Endothelial cell of umbilical vein (primary cell): Measurements from ENCODE around the gene TENT4A. TPM values are rescaled to one million over a fixed set of nuclear protein-coding genes. Genes with fewer than 3 reads are reported as not detected.

Source experiments
- BruUV-seq: library from RNA; stranded (reverse); fragments of 400-500 nt; replicated peaks from 2 replicates; lab custom pipeline; 2021; lab: Mats Ljungman, UMichigan
- CTCF ChIA-PET: fragments of 300-600, 350-600 bp; sonication (Branson Sonifier 250); formaldehyde crosslinking; loops from one replicate; lab custom pipeline; 2021; ENCODE audit warnings: antibody characterized with exemption, inconsistent platforms; lab: Charles Lee
- POLR2A ChIA-PET: fragments of 300-600, 350-600 bp; sonication (Branson Sonifier 250); formaldehyde crosslinking; loops from one replicate; lab custom pipeline; 2021; ENCODE audit warnings: antibody characterized with exemption, inconsistent platforms; lab: Charles Lee
- DNase-seq: peaks from one replicate; pipeline ENCODE4 v3.0.0-alpha.2; 2011; ENCODE audit warnings: low read depth, low spot score
- FAIRE-seq: peaks from 2 replicates; lab custom pipeline; 2011; peaks lifted over from hg19 to GRCh38; lab: Jason Lieb, UNC
- H2AFZ ChIP-seq: 2 replicates; pipeline ENCODE4 v1.6.0; 2012; ENCODE audit warnings: low read depth, low read length, control low read depth, inconsistent platforms
- H3K27ac ChIP-seq: 2 replicates; pipeline ENCODE4 v1.5.1; 2011; ENCODE audit warnings: low read depth, mild to moderate bottlenecking, control low read depth, low read length, moderate library complexity; ENCODE audit not compliant: insufficient read depth
- H3K27me3 ChIP-seq, 2 experiments: 2 replicates each; pipeline versions ENCODE4 v1.6.0 to v1.6.1; 2011; ENCODE audit warnings: low read length in 2 of 2, mixed read lengths in 1 of 2; ENCODE audit not compliant: control insufficient read depth in 2 of 2, insufficient read depth in 2 of 2
- H3K36me3 ChIP-seq, 2 experiments: 2 replicates in 1 of 2; 3 replicates in 1 of 2; pipeline ENCODE4 v1.5.1; 2011; ENCODE audit warnings: low read length in 2 of 2, mild to moderate bottlenecking in 1 of 2, moderate library complexity in 1 of 2; ENCODE audit not compliant: control insufficient read depth in 2 of 2, insufficient read depth in 2 of 2; ENCODE audit errors: extremely low read depth in 1 of 2
- H3K4me1 ChIP-seq: 3 replicates; pipeline ENCODE4 v1.5.1; 2011; ENCODE audit warnings: mild to moderate bottlenecking, low read length; ENCODE audit not compliant: control insufficient read depth, insufficient read depth; ENCODE audit errors: extremely low read depth
- H3K4me2 ChIP-seq: 2 replicates; pipeline ENCODE4 v1.6.1; 2011; ENCODE audit warnings: low read length, control low read depth, mixed read lengths; ENCODE audit not compliant: insufficient read depth
- H3K4me3 ChIP-seq, 3 experiments: fragments of 200-600 bp in 1 of 3; sonication (generic), shearing (Covaris generic) in 1 of 3; replicated peaks in 1 of 3; 2 replicates each; pipeline ENCODE4 v1.5.1; 2011 to 2016; ENCODE audit warnings: control low read depth in 3 of 3, low read length in 3 of 3, mild to moderate bottlenecking in 2 of 3, inconsistent platforms in 1 of 3, low read depth in 1 of 3, moderate library complexity in 1 of 3; ENCODE audit not compliant: insufficient read depth in 1 of 3
- H3K79me2 ChIP-seq: 2 replicates; pipeline ENCODE4 v1.6.0; 2012; ENCODE audit warnings: low read length, inconsistent platforms; ENCODE audit not compliant: control insufficient read depth, insufficient read depth
- H3K9ac ChIP-seq: replicated peaks from 2 replicates; pipeline ENCODE3; 2011; ENCODE audit warnings: low read length, control low read depth; ENCODE audit not compliant: insufficient read depth; ENCODE audit errors: extremely low read depth
- H3K9me1 ChIP-seq: replicated peaks from 3 replicates; pipeline ENCODE4 v1.6.0; 2011; ENCODE audit warnings: mild to moderate bottlenecking, low read length; ENCODE audit not compliant: control insufficient read depth, insufficient read depth; ENCODE audit errors: extremely low read depth
- H3K9me3 ChIP-seq: replicated peaks from 2 replicates; pipeline ENCODE4 v1.5.1; 2012; ENCODE audit warnings: low read length, inconsistent platforms; ENCODE audit not compliant: control insufficient read depth, insufficient read depth
- H4K20me1 ChIP-seq: replicated peaks from 2 replicates; pipeline ENCODE3; 2011; ENCODE audit warnings: mild to moderate bottlenecking, low read length; ENCODE audit not compliant: control insufficient read depth, insufficient read depth; ENCODE audit errors: extremely low read depth
- CTCF ChIP-seq, 2 donors: IDR thresholded peaks; 1 replicate in 1 of 2; 2 replicates in 1 of 2; pipeline ENCODE4 v1.5.1; 2011; ENCODE audit warnings: low read length in 2 of 2, mild to moderate bottlenecking in 2 of 2, moderate library complexity in 2 of 2, control low read depth in 1 of 2, inconsistent platforms in 1 of 2, low read depth in 1 of 2; ENCODE audit not compliant: insufficient read depth in 1 of 2; ENCODE audit errors: extremely low read depth in 1 of 2
- EZH2 ChIP-seq: IDR thresholded peaks from 2 replicates; pipeline ENCODE4 v1.6.1; 2012; ENCODE audit warnings: borderline replicate concordance, low read depth, mild to moderate bottlenecking, moderate library complexity, low read length, inconsistent platforms; ENCODE audit not compliant: severe bottlenecking
- FOS ChIP-seq: IDR thresholded peaks from 2 replicates; pipeline ENCODE4 v1.6.1; 2011; ENCODE audit warnings: mild to moderate bottlenecking, low read length, moderate library complexity, borderline replicate concordance; ENCODE audit not compliant: insufficient read depth
- GATA2 ChIP-seq: IDR thresholded peaks from 2 replicates; pipeline ENCODE4 v1.7.0; 2011; ENCODE audit warnings: low read depth, mild to moderate bottlenecking, moderate library complexity, mixed read lengths, low read length; ENCODE audit not compliant: insufficient read length, insufficient read depth
- JUN ChIP-seq: IDR thresholded peaks from 2 replicates; pipeline ENCODE4 v1.6.1; 2011; ENCODE audit warnings: borderline replicate concordance, low read depth; ENCODE audit not compliant: insufficient read length, insufficient read depth
- MAX ChIP-seq: IDR thresholded peaks from 2 replicates; pipeline ENCODE4 v1.6.1; 2011; ENCODE audit not compliant: insufficient read depth, insufficient read length
- MYC ChIP-seq: IDR thresholded peaks from one replicate; pipeline ENCODE4 v1.6.1; 2011; ENCODE audit warnings: mild to moderate bottlenecking, low read depth, low read length
- POLR2A ChIP-seq: IDR thresholded peaks from 2 replicates; pipeline ENCODE4 v1.6.1; 2012; ENCODE audit warnings: low read depth, mild to moderate bottlenecking, control low read depth, low read length
- POLR2AphosphoS5 ChIP-seq: IDR thresholded peaks from 2 replicates; pipeline ENCODE4 v1.6.1; 2012; ENCODE audit warnings: low read depth, mild to moderate bottlenecking, control low read depth, low read length, moderate library complexity; ENCODE audit not compliant: insufficient read depth
- dilution Hi-C: fragments of 300-500 bp; cut with MboI; formaldehyde crosslinking; loops from one replicate; pipeline ENCODE4 v1.15.0; 2019; ENCODE audit warnings: low sequenced_read_pairs; ENCODE audit not compliant: extremely low pct_ligation_motif_present
- intact Hi-C: fragments of 100-400 bp; cut with micrococcal nuclease; formaldehyde crosslinking; loops from one replicate; pipeline ENCODE4 v1.10.0; 2022
- polyA plus RNA-seq, 4 experiments: library from polyadenylated mRNA; depleted of rRNA in 3 of 4; stranded (reverse) in 3 of 4; unstranded in 1 of 4; fragments of >200 nt; gene quantifications; 2 replicates each; pipeline versions ENCODE4 v1.2.1 to v1.2.3, GENCODE V29; 2011 to 2012; ENCODE audit warnings: missing spikeins in 1 of 4
- total RNA-seq: library from RNA; stranded (reverse); gene quantifications from 2 replicates; pipeline ENCODE4 v1.2.3, GENCODE V29; 2021

The TENT4A gene
- total and polyA plus RNA-seq, 2 donors (not counting 3 experiments of a cell fraction or from before 2014, with no cell fraction given) = 10.2 to 35.4 TPM

GRCh38 chr5:6730407-6730806 is 17.2 kb downstream of the TENT4A start:
- Histone ChIP-seq H2AFZ (no peak overlapping the region), H3K4me2 (no peak overlapping the region), H3K9ac (no peak overlapping the region), H3K4me1 (peaks cover 41% of the 10 kb centered on the region), H3K27ac (no peak overlapping the region), H3K36me3 (peaks cover 0 to 3% of the 10 kb centered on the region in 2 experiments), H3K9me1 (no peaks in the 10 kb centered on the region), H3K79me2 (peaks cover 88% of the 10 kb centered on the region), H3K27me3 (no peaks in the 10 kb centered on the region), H3K4me3 (no peak overlapping the region), H3K9me3 (no peaks in the 10 kb centered on the region), H4K20me1 (no peaks in the 10 kb centered on the region)
- intact Hi-C loops = no loop called here
- BruUV-seq = no TSS peak
- FAIRE-seq (no peak), DNase-seq (no peak)
- ChIA-PET POLR2A (interaction anchor here (0.7 kb wide), 1 partner anchor 411 kb away, joined by 6 read pairs; no protein-coding TSS in a partner anchor), CTCF (interaction anchor here (0.6 to 1.1 kb wide), 2 partner anchors 9 to 13 kb away, joined by 3 read pairs; no protein-coding TSS in a partner anchor)
- dilution Hi-C loops = loop anchor here (25.0 kb wide), 1 partner anchor 93 kb away; the partner anchor contains the start of genes NSUN2 and SRD5A1
- no peak for TF ChIP-seq JUN
- TF ChIP-seq POLR2AphosphoS5 = no peak
- no peak for TF ChIP-seq MAX
- TF ChIP-seq EZH2 = no peak
- TF ChIP-seq MYC = no peak
- TF ChIP-seq FOS = no peak
- TF ChIP-seq POLR2A = no peak
- TF ChIP-seq GATA2 = no peak
- no peak for TF ChIP-seq CTCF (IDR thresholded peaks at IDR 0.05; ENCODE audit: extremely low read depth in 1 of 2, insufficient read depth in 1 of 2, low read depth in 1 of 2, low read length in 2 of 2)
